ENCODE measurements around the gene UPK3A.

Gene UPK3A

GRCh38 chr22:45284705-45285262, at the start of gene UPK3A:
UPK3A (plus strand) TSS chr22:45284949; CDS start chr22:45285014, 65 bp downstream.
- Histone ChIP-seq H3K4me1 (ENCODE audit: control insufficient read depth, insufficient read depth, low read length) (peaks cover 24% of the 10 kb centered on the region), H3K4me3 (ENCODE audit: low read depth, low read length) (peak within 1 kb of the TSS; percentile 74), H3K27ac (ENCODE audit: low read depth, low read length) (no peak within 1 kb of the TSS), H3K9me3 (ENCODE audit: control insufficient read depth, insufficient read depth, low read depth, low read length) (no peaks in the 10 kb centered on the region), H3K9ac (ENCODE audit: low read length) (no peak within 1 kb of the TSS), H3K36me3 (ENCODE audit: control insufficient read depth, insufficient read depth, low read length) (no peaks in the 10 kb centered on the region), H3K27me3 (ENCODE audit: control insufficient read depth, insufficient read depth, low read length) (peaks cover 43% of the 10 kb centered on the region)

DNA sequence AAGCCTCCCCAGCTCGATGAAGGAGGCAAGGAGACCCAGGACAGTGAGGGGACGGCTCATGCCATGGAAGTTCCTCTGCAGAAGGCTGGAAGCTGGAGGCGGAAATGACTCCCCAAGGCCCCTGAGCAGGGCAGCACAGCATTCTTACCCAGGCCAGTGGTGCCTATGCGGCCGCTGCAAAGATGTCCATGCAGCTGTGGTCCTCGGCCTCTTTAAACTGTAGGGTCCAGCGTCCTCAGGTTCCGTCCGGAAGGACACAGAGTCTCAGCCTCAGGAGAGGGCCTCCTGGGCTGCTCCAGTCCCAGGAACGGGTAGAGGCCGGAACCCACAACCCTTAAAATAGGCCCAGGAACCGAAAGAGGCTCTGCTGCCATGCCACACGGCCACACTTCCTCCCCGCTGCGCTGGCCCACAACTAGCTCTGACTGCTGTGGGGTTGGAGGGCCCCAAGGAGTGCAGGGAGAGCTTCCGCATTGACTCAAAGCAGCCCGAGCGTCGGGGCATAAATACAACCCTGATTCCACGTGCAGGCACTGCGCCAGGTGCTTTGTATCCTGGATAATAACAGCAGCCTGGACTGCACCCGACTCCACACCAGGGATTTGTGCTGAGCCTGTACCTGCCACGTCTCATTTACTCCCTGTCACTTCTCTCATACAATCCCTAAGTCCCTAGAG, 49.5 kb upstream of the UPK3A start:
- peaks cover 20% of the 10 kb centered on the region for H3K4me1 ChIP-seq (ENCODE audit: control insufficient read depth, insufficient read depth, low read length)
- H3K36me3 ChIP-seq (ENCODE audit: control insufficient read depth, insufficient read depth, low read length): peaks cover 15% of the 10 kb centered on the region; the same call in 1 of the 2 replicates
- no peak overlapping the region for H3K27ac ChIP-seq (ENCODE audit: low read depth, low read length)

DNA sequence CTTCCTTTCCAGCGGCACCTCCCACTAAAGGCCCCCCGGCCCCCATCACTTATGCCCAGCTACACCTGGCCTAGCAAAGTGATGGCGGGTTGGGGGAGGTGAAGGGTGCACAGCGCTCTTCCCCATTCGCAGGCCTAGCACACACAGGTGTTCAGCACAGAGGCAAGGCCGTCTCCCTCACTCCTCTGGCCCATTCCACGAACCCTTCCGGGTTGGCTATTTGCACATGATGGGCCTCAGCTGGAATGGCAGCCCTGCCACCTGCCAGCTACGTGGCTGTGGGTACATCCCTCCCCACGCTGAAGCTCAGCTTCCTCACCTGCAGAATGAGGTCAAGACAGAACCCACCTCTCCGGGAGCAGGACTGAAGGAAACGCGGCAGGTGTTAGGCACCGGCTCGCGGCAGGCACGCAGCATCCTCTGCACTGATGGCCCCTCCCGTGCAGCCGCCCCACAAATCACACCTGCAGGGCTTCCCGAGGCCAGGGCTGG, 48.9 kb upstream of the UPK3A start:
- Histone ChIP-seq H3K9ac (ENCODE audit: low read length) (no peak overlapping the region), H3K27me3 (ENCODE audit: control insufficient read depth, insufficient read depth, low read length) (0 out of 2 replicates have a peak, but pooled peaks cover 6% of the 10 kb centered on the region), H3K36me3 (ENCODE audit: control insufficient read depth, insufficient read depth, low read length) (peaks cover 15% of the 10 kb centered on the region; the same call in 1 of the 2 replicates), H3K9me3 (ENCODE audit: control insufficient read depth, insufficient read depth, low read depth, low read length) (no peaks in the 10 kb centered on the region), H3K4me1 (ENCODE audit: control insufficient read depth, insufficient read depth, low read length) (peaks cover 20% of the 10 kb centered on the region), H3K27ac (ENCODE audit: low read depth, low read length) (no peak overlapping the region), H3K4me3 (ENCODE audit: low read depth, low read length) (no peak overlapping the region)

More for the DNA sequence above, 49.5 kb upstream of the UPK3A start:
- H3K9ac ChIP-seq (ENCODE audit: low read length): no peak overlapping the region
- H3K4me3 ChIP-seq (ENCODE audit: low read depth, low read length): no peak overlapping the region
- H3K9me3 ChIP-seq (ENCODE audit: control insufficient read depth, insufficient read depth, low read depth, low read length): no peaks in the 10 kb centered on the region
- H3K27me3 ChIP-seq (ENCODE audit: control insufficient read depth, insufficient read depth, low read length): 0 out of 2 replicates have a peak, but pooled peaks cover 5% of the 10 kb centered on the region

- H3K27ac ChIP-seq (ENCODE audit: low read depth, low read length): no peak overlapping the region
Observed at GRCh38 chr22:45237065-45237990, 47.4 kb upstream of the UPK3A start.

DNA sequence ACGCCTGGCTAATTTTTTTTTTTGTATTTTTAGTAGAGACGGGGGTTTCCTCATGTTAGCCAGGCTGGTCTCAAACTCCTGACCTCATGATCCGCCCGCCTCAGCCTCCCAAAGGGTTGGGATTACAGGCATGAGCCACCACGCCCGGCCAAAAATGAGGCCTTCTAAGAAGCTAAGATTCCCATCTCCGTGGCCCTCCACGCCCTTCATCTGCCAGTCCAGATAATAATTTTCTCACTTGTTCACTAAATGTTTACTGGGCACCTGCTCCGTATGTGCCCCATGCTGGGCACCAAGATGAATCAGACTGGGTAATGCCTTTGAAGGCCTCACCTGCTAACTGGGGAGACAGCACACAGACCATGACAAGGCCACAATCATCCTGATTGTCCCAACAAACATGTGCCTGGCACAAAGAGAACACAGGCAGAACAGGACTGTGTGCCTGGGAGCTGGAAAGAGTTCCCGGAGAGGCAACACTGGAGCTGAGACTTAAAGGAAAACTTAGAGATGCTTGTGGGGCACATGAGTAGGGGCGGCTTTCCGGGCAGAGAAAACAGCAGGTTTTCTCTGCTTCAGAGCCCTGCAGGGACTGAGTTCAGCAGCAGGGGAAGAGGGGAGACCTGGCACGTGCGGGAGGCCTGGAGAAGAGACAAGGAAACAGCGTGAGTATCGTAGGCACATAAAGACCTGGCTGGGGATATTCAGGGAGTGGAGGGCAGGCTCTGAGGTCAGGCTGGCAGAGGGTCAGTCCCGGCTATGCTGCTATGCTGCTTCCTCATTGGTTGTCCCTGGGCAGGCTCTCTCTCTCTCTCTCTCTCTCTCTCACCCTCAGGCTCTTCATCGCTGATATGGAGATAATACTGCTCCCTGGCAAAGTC, 46.4 kb upstream of the UPK3A start:
- H3K27me3 ChIP-seq (ENCODE audit: control insufficient read depth, insufficient read depth, low read length): 0 out of 2 replicates have a peak, but pooled peaks cover 11% of the 10 kb centered on the region
- no peak overlapping the region for H3K9ac ChIP-seq (ENCODE audit: low read length)
- H3K9me3 ChIP-seq (ENCODE audit: control insufficient read depth, insufficient read depth, low read depth, low read length): no peaks in the 10 kb centered on the region
- H3K4me3 ChIP-seq (ENCODE audit: low read depth, low read length): no peak overlapping the region
- peaks cover 20% of the 10 kb centered on the region for H3K4me1 ChIP-seq (ENCODE audit: control insufficient read depth, insufficient read depth, low read length)
- peaks cover 15% of the 10 kb centered on the region; the same call in 1 of the 2 replicates for H3K36me3 ChIP-seq (ENCODE audit: control insufficient read depth, insufficient read depth, low read length)
- H3K27ac ChIP-seq (ENCODE audit: low read depth, low read length): no peak overlapping the region

More at GRCh38 chr22:45237065-45237990, 47.4 kb upstream of the UPK3A start:
- no peak overlapping the region for H3K4me3 ChIP-seq (ENCODE audit: low read depth, low read length)
- no peak overlapping the region for H3K9ac ChIP-seq (ENCODE audit: low read length)
- H3K36me3 ChIP-seq (ENCODE audit: control insufficient read depth, insufficient read depth, low read length): peaks cover 15% of the 10 kb centered on the region; the same call in 1 of the 2 replicates
- H3K27me3 ChIP-seq (ENCODE audit: control insufficient read depth, insufficient read depth, low read length): 0 out of 2 replicates have a peak, but pooled peaks cover 11% of the 10 kb centered on the region
- no peaks in the 10 kb centered on the region for H3K9me3 ChIP-seq (ENCODE audit: control insufficient read depth, insufficient read depth, low read depth, low read length)
- peaks cover 20% of the 10 kb centered on the region for H3K4me1 ChIP-seq (ENCODE audit: control insufficient read depth, insufficient read depth, low read length)

GRCh38 chr22:45238957-45239680, 45.6 kb upstream of the UPK3A start:
- 0 out of 2 replicates have a peak, but pooled peaks cover 11% of the 10 kb centered on the region for H3K27me3 ChIP-seq (ENCODE audit: control insufficient read depth, insufficient read depth, low read length)
- no peak overlapping the region for H3K27ac ChIP-seq (ENCODE audit: low read depth, low read length)
- H3K9me3 ChIP-seq (ENCODE audit: control insufficient read depth, insufficient read depth, low read depth, low read length): no peaks in the 10 kb centered on the region
- peak overlapping the region; percentile 84 for H3K4me3 ChIP-seq (ENCODE audit: low read depth, low read length)
- H3K9ac ChIP-seq (ENCODE audit: low read length): no peak overlapping the region
- H3K36me3 ChIP-seq (ENCODE audit: control insufficient read depth, insufficient read depth, low read length): peaks cover 15% of the 10 kb centered on the region; the same call in 1 of the 2 replicates
- H3K4me1 ChIP-seq (ENCODE audit: control insufficient read depth, insufficient read depth, low read length): peaks cover 20% of the 10 kb centered on the region

GRCh38 chr22:45239681-45240051, 45.1 kb upstream of the UPK3A start:
- Histone ChIP-seq H3K4me3 (ENCODE audit: low read depth, low read length) (peak overlapping the region; percentile 84), H3K27ac (ENCODE audit: low read depth, low read length) (no peak overlapping the region), H3K27me3 (ENCODE audit: control insufficient read depth, insufficient read depth, low read length) (0 out of 2 replicates have a peak, but pooled peaks cover 11% of the 10 kb centered on the region), H3K9me3 (ENCODE audit: control insufficient read depth, insufficient read depth, low read depth, low read length) (no peaks in the 10 kb centered on the region), H3K9ac (ENCODE audit: low read length) (peak overlapping the region; percentile 51), H3K36me3 (ENCODE audit: control insufficient read depth, insufficient read depth, low read length) (peaks cover 15% of the 10 kb centered on the region; the same call in 1 of the 2 replicates), H3K4me1 (ENCODE audit: control insufficient read depth, insufficient read depth, low read length) (peaks cover 20% of the 10 kb centered on the region)

DNA sequence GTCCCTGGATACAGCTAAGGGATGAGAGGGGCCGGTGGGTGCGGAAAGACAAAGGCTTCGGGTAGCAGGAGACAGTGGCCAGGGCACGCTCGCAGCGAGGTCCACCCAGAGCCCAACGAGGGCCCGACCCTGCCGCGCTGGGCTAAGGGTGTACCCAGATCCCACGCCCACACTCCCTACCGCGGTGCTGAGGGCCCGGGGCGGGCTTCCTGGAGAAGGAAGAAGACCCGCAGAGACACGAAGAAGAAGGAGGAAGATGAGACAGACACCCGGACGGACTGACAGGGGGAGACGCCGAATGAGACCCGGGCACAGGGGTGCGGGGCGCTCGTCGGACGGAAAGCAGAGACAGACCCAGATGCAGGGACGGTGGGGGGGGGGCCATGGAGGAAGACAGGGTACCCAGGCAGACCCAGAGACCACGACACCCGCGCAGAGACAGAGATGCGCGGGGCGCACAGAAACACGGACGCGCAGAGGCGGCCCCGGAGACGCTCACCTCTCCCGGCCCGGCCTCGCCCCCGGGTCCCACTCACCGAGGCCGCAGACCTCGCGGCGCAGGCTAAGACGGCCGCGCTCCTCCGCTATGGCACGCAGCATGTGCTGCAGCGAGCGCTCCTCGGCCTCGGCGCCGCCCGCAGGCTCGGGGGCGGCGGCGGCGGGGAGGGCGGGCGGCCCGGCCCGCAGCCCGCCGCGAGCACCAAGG, 44.5 kb upstream of the UPK3A start:
- peaks cover 20% of the 10 kb centered on the region for H3K4me1 ChIP-seq (ENCODE audit: control insufficient read depth, insufficient read depth, low read length)
- 0 out of 2 replicates have a peak, but pooled peaks cover 11% of the 10 kb centered on the region for H3K27me3 ChIP-seq (ENCODE audit: control insufficient read depth, insufficient read depth, low read length)
- peaks cover 15% of the 10 kb centered on the region; the same call in 1 of the 2 replicates for H3K36me3 ChIP-seq (ENCODE audit: control insufficient read depth, insufficient read depth, low read length)
- peak overlapping the region; percentile 51 for H3K9ac ChIP-seq (ENCODE audit: low read length)
- H3K27ac ChIP-seq (ENCODE audit: low read depth, low read length): no peak overlapping the region
- peak overlapping the region; percentile 84 for H3K4me3 ChIP-seq (ENCODE audit: low read depth, low read length)
- H3K9me3 ChIP-seq (ENCODE audit: control insufficient read depth, insufficient read depth, low read depth, low read length): no peaks in the 10 kb centered on the region

Data from HUES6 (cell line).